ENCODE results near the gene SLC9B2. TPM values are rescaled to one million over a fixed set of nuclear protein-coding genes. Genes with fewer than 3 reads are reported as not detected.
A peak's percentile ranks its signal among the peaks of the same experiment; 100 is the strongest.

SLC9B2 gene
- total RNA-seq, 1 experiment from 2014 or later, result 91.0 TPM

DNA sequence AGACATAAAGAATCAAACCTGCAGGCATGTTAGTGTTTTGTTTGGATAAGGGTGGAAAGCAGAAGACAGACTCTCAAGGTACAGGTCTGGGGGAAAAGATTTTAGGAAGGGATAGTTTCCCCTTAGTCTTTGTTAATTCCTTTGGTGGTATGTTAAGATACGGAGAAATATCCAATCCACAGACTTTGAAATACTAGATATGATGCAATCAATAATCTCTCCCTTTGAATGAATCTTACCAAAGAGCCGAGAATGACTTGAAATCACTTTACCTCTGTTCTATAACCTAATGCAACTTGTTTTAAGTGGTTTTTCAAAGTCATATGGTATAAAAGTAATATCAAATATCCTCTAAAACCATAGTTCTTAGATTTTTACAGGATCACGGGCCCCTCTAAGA is 28.3 kb upstream of the SLC9B2 start:
- Histone ChIP-seq H3K4me2 (ENCODE audit: low read depth, low read length, poor library complexity, severe bottlenecking) (no peak overlapping the region), H3K4me1 (ENCODE audit: low read length) (peaks cover 3% of the 10 kb centered on the region), H2AFZ (ENCODE audit: low read length) (no peak overlapping the region), H3K27me3 (ENCODE audit: low read length) (no peaks in the 10 kb centered on the region), H3K9ac (ENCODE audit: low read length) (no peak overlapping the region), H3K79me2 (ENCODE audit: low read length) (no peaks in the 10 kb centered on the region), H3K9me2 (replicated peaks; ENCODE audit: insufficient read depth, low read length) (no peaks in the 10 kb centered on the region), H3K4me3 (ENCODE audit: low read length) (no peak overlapping the region), H3K9me3 (ENCODE audit: low read length) (no peaks in the 10 kb centered on the region), H3K27ac (ENCODE audit: low read length) (no peak overlapping the region), H4K20me1 (ENCODE audit: insufficient read depth, low read depth, low read length) (no peaks in the 10 kb centered on the region), H3K36me3 (ENCODE audit: insufficient read depth, low read length) (peaks cover 18% of the 10 kb centered on the region; the same call in 1 of the 2 replicates)
- DNase-seq, result no peak

DNA sequence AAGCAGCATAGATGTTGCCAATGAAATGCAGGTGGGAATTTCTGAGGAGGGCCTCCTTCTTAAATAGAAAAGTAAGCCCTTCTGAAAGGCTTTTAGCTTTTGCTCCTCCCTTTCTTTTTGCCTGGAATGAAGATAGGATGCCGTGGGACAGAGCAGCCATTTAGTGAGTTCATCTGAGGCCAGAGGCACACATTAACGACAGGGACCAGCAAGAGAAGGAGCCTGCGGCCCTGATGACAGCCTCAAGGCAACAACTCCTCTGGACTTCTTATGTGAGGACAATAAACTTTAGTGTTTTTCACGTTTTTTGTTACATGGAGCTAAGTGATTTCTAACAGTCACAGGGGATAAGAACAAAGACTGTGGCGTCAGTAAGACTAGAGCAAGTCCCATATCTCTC is 24.1 kb upstream of the SLC9B2 start:
- Histone ChIP-seq H3K9ac (ENCODE audit: low read length) (no peak overlapping the region), H3K9me3 (ENCODE audit: low read length) (no peaks in the 10 kb centered on the region), H3K9me2 (replicated peaks; ENCODE audit: insufficient read depth, low read length) (no peaks in the 10 kb centered on the region), H3K27ac (ENCODE audit: low read length) (no peak overlapping the region), H3K4me2 (ENCODE audit: low read depth, low read length, poor library complexity, severe bottlenecking) (no peak overlapping the region), H2AFZ (ENCODE audit: low read length) (peak overlapping the region; percentile 41), H3K36me3 (ENCODE audit: insufficient read depth, low read length) (no peaks in the 10 kb centered on the region), H4K20me1 (ENCODE audit: insufficient read depth, low read depth, low read length) (no peaks in the 10 kb centered on the region), H3K4me3 (ENCODE audit: low read length) (no peak overlapping the region), H3K4me1 (ENCODE audit: low read length) (peaks cover 25% of the 10 kb centered on the region), H3K79me2 (ENCODE audit: low read length) (peaks cover 6% of the 10 kb centered on the region; the same call in 1 of the 2 replicates), H3K27me3 (ENCODE audit: low read length) (no peaks in the 10 kb centered on the region)
- DNase-seq, result no peak

DNA sequence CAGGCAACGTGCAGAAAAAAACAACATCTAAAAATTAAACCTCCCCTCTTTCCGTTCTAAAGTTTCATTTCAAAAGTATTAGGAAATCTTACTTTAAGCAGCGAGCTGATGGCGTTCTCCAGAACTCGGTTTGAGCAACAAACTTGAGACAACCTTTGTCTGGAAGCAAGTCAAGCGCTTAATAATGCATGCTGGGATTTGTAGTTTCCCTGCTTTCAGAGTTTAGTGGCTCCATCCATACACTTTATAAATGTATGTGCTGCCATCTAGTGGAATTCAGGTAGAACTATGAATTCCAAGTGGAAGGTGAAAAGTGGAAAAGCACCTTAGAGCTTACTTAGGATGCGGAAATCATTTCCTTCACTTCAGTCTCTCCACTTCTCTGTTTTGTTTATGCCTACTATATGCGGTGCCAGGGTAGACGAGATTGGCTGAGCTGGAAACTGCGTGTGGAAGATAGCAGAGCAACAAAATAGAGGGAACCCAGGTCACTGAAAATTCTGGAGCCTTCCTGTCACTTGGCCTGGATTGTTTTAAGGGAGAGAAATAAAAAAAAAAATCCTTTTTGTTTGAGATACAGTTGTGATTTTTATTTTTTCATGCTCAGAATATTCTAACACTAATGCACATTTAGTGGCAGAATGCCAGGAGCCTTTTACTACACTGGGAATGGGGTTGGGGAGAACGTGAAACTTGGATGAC is 23.3 kb upstream of the SLC9B2 start, which contains the start of gene BDH2:
BDH2 (minus strand) TSS at position 144 of the 702 bp plus-strand sequence. CDS start 3,580 bp downstream, outside the sequence.
- no peaks in the 10 kb centered on the region for H3K9me2 ChIP-seq (replicated peaks; ENCODE audit: insufficient read depth, low read length)
- peaks cover 6% of the 10 kb centered on the region; the same call in 1 of the 2 replicates for H3K79me2 ChIP-seq (ENCODE audit: low read length)
- H3K9ac ChIP-seq (ENCODE audit: low read length), result peak within 1 kb of the TSS; percentile 67
- no peaks in the 10 kb centered on the region for H3K36me3 ChIP-seq (ENCODE audit: insufficient read depth, low read length)
- H2AFZ ChIP-seq (ENCODE audit: low read length), result peak within 1 kb of the TSS; percentile 41
- no peak within 1 kb of the TSS for H3K27ac ChIP-seq (ENCODE audit: low read length)
- DNase-seq, result peak; percentile 95
- H4K20me1 ChIP-seq (ENCODE audit: insufficient read depth, low read depth, low read length), result no peaks in the 10 kb centered on the region
- H3K9me3 ChIP-seq (ENCODE audit: low read length), result no peaks in the 10 kb centered on the region
- H3K27me3 ChIP-seq (ENCODE audit: low read length), result no peaks in the 10 kb centered on the region
- H3K4me1 ChIP-seq (ENCODE audit: low read length), result peaks cover 25% of the 10 kb centered on the region
- H3K4me3 ChIP-seq (ENCODE audit: low read length), result peak within 1 kb of the TSS; percentile 66
- peak within 1 kb of the TSS; percentile 89 for H3K4me2 ChIP-seq (ENCODE audit: low read depth, low read length, poor library complexity, severe bottlenecking)

DNA sequence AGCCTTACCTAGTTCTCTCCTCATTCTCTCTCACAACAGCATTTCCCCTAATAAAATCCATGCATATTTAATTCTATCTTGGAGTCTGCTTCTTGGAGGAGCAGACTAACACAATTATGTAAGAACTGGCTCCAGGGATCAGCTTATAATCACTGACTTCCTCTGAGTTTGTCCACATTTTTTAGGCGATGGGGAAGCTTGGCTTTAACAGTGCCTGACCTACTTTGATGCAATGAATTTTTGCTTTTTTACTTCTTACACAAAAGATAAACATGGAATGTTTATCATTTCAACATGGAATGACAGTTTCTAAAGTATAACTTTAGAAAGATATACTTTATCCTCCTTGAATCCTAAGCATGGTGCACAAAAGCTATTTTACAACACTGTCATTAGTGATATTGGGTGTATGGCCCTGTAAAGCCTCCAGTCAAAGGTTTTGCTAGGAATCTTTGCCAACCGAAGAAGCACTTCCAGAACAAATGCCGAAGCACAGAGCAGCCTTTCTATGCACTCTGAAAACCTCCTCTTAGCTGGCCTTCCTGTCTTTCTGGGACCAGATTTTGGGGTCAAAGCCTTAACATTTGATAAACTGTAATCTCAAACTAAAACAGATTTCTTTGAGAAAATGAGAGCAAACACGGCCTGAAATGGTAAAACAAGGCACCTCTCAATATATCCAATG is 22.3 kb upstream of the SLC9B2 start:
- peak overlapping the region; percentile 66 for H3K4me3 ChIP-seq (ENCODE audit: low read length)
- H2AFZ ChIP-seq (ENCODE audit: low read length), result peak overlapping the region; percentile 41
- H3K4me2 ChIP-seq (ENCODE audit: low read depth, low read length, poor library complexity, severe bottlenecking), result peak overlapping the region; percentile 89
- no peaks in the 10 kb centered on the region for H3K9me2 ChIP-seq (replicated peaks; ENCODE audit: insufficient read depth, low read length)
- no peaks in the 10 kb centered on the region for H3K9me3 ChIP-seq (ENCODE audit: low read length)
- DNase-seq, result no peak
- H4K20me1 ChIP-seq (ENCODE audit: insufficient read depth, low read depth, low read length), result no peaks in the 10 kb centered on the region
- no peaks in the 10 kb centered on the region for H3K36me3 ChIP-seq (ENCODE audit: insufficient read depth, low read length)
- peaks cover 27% of the 10 kb centered on the region for H3K4me1 ChIP-seq (ENCODE audit: low read length)
- peak overlapping the region; percentile 67 for H3K9ac ChIP-seq (ENCODE audit: low read length)
- H3K27ac ChIP-seq (ENCODE audit: low read length), result no peak overlapping the region
- H3K27me3 ChIP-seq (ENCODE audit: low read length), result no peaks in the 10 kb centered on the region
- peaks cover 6% of the 10 kb centered on the region; the same call in 1 of the 2 replicates for H3K79me2 ChIP-seq (ENCODE audit: low read length)

DNA sequence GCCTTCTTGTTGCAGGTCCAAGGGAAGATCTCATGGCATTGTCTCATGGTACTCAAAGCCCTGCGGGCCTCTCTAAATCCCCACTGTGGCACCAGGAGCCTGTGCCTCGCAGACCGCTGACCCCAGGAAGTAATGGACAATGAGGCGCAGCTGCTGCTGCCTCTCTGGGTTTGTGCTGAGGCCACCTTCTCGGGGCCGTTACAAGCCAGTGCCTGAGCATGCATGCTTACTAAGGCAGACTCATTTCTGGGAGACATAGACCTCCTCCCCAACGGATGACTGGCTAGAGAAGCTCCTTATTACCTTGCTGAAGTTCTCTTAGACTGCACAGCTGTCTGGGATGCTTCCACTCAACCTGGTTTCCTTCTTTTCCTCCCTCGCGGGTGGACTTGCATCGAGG is 21.8 kb upstream of the SLC9B2 start:
- H2AFZ ChIP-seq (ENCODE audit: low read length), result no peak overlapping the region
- no peak overlapping the region for H3K9ac ChIP-seq (ENCODE audit: low read length)
- peak overlapping the region; percentile 66; the same call in 1 of the 2 replicates for H3K4me3 ChIP-seq (ENCODE audit: low read length)
- H3K36me3 ChIP-seq (ENCODE audit: insufficient read depth, low read length), result no peaks in the 10 kb centered on the region
- DNase-seq, result no peak
- H3K79me2 ChIP-seq (ENCODE audit: low read length), result peaks cover 6% of the 10 kb centered on the region; the same call in 1 of the 2 replicates
- H3K4me1 ChIP-seq (ENCODE audit: low read length), result peaks cover 29% of the 10 kb centered on the region
- H3K9me2 ChIP-seq (replicated peaks; ENCODE audit: insufficient read depth, low read length), result no peaks in the 10 kb centered on the region
- H4K20me1 ChIP-seq (ENCODE audit: insufficient read depth, low read depth, low read length), result no peaks in the 10 kb centered on the region
- no peak overlapping the region for H3K27ac ChIP-seq (ENCODE audit: low read length)
- no peaks in the 10 kb centered on the region for H3K9me3 ChIP-seq (ENCODE audit: low read length)
- no peaks in the 10 kb centered on the region for H3K27me3 ChIP-seq (ENCODE audit: low read length)
- H3K4me2 ChIP-seq (ENCODE audit: low read depth, low read length, poor library complexity, severe bottlenecking), result peak overlapping the region; percentile 89

DNA sequence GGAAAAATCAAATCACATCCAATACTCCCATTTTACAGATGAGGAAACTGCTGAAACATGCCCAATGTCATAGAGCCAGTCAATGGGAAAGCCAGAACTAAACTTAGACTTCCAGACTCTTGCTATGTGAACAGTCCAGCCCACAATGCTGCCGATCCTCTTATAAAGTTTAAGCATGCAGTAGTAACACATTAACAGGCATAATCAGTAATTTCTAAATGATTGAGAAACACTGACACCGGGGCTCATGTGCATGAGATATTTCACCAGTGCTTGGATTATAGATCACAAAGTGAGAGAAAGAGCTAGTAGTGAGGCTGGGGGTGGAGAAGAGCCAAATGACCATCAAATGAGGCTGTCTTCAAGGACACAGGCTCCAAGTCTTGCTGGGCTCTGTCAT is 20.6 kb upstream of the SLC9B2 start:
- no peak overlapping the region for H3K27ac ChIP-seq (ENCODE audit: low read length)
- H3K27me3 ChIP-seq (ENCODE audit: low read length), result no peaks in the 10 kb centered on the region
- no peak for DNase-seq
- no peak overlapping the region for H3K9ac ChIP-seq (ENCODE audit: low read length)
- peaks cover 6% of the 10 kb centered on the region; the same call in 1 of the 2 replicates for H3K79me2 ChIP-seq (ENCODE audit: low read length)
- peaks cover 41% of the 10 kb centered on the region for H3K4me1 ChIP-seq (ENCODE audit: low read length)
- no peak overlapping the region for H3K4me3 ChIP-seq (ENCODE audit: low read length)
- no peaks in the 10 kb centered on the region for H3K36me3 ChIP-seq (ENCODE audit: insufficient read depth, low read length)
- H3K4me2 ChIP-seq (ENCODE audit: low read depth, low read length, poor library complexity, severe bottlenecking), result no peak overlapping the region
- H2AFZ ChIP-seq (ENCODE audit: low read length), result no peak overlapping the region
- no peaks in the 10 kb centered on the region for H3K9me2 ChIP-seq (replicated peaks; ENCODE audit: insufficient read depth, low read length)
- H3K9me3 ChIP-seq (ENCODE audit: low read length), result no peaks in the 10 kb centered on the region
- H4K20me1 ChIP-seq (ENCODE audit: insufficient read depth, low read depth, low read length), result no peaks in the 10 kb centered on the region

DNA sequence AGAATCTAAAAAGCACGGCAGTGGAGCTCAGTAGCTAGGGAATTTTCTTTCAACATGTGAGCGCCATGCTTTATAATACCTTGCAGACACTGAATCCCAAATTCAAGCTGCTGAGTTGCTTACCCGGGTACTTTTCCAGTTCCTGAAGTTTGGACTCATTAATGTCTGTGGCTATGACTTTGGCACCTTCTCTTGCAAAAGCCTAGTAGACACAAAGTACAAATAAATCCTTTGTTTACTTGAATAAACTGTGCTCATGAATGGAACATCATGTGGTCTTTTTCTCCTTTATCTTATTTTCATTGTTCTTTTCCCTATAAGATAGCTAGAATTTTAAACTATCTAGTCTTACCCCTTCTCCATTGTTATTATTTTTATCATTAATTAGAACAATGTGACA is 18.5 kb upstream of the SLC9B2 start:
- peaks cover 6% of the 10 kb centered on the region; the same call in 1 of the 2 replicates for H3K79me2 ChIP-seq (ENCODE audit: low read length)
- no peaks in the 10 kb centered on the region for H3K36me3 ChIP-seq (ENCODE audit: insufficient read depth, low read length)
- H3K27ac ChIP-seq (ENCODE audit: low read length), result no peak overlapping the region

DNA sequence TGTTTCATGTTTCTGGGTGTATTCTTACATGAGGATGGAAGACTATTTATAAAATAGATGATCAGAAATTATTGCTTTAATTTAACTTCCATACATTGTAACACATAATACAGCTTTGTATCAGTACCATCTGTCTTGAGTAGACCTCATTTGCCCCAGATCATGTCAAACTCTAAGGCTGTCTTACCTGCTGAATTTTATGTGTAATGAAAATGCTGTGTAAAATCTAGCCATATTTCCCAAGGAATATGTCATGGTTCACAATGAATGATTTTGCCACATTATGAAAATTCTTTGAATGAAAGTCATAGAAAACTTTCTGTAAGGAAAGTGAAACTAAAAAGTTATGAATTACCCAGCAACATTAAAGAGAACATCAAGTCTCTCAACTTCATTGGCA is 15.7 kb upstream of the SLC9B2 start:
- Histone ChIP-seq H4K20me1 (ENCODE audit: insufficient read depth, low read depth, low read length) (no peaks in the 10 kb centered on the region), H3K9me2 (replicated peaks; ENCODE audit: insufficient read depth, low read length) (no peaks in the 10 kb centered on the region), H3K27me3 (ENCODE audit: low read length) (no peaks in the 10 kb centered on the region), H2AFZ (ENCODE audit: low read length) (peak overlapping the region; percentile 47), H3K79me2 (ENCODE audit: low read length) (no peaks in the 10 kb centered on the region), H3K4me1 (ENCODE audit: low read length) (peaks cover 35% of the 10 kb centered on the region), H3K4me3 (ENCODE audit: low read length) (peak overlapping the region; percentile 41), H3K36me3 (ENCODE audit: insufficient read depth, low read length) (peaks cover 4% of the 10 kb centered on the region; the same call in 1 of the 2 replicates), H3K9ac (ENCODE audit: low read length) (peak overlapping the region; percentile 50), H3K27ac (ENCODE audit: low read length) (peak overlapping the region; percentile 21; the same call in 1 of the 2 replicates), H3K9me3 (ENCODE audit: low read length) (no peaks in the 10 kb centered on the region), H3K4me2 (ENCODE audit: low read depth, low read length, poor library complexity, severe bottlenecking) (peak overlapping the region; percentile 72)
- DNase-seq, result no peak

More for the DNA sequence above, 18.5 kb upstream of the SLC9B2 start:
- Histone ChIP-seq H3K9me3 (ENCODE audit: low read length) (no peaks in the 10 kb centered on the region), H3K4me3 (ENCODE audit: low read length) (no peak overlapping the region), H3K4me1 (ENCODE audit: low read length) (peaks cover 51% of the 10 kb centered on the region), H3K4me2 (ENCODE audit: low read depth, low read length, poor library complexity, severe bottlenecking) (no peak overlapping the region), H2AFZ (ENCODE audit: low read length) (no peak overlapping the region), H3K9ac (ENCODE audit: low read length) (no peak overlapping the region), H3K27me3 (ENCODE audit: low read length) (no peaks in the 10 kb centered on the region), H4K20me1 (ENCODE audit: insufficient read depth, low read depth, low read length) (no peaks in the 10 kb centered on the region), H3K9me2 (replicated peaks; ENCODE audit: insufficient read depth, low read length) (no peaks in the 10 kb centered on the region)
- no peak for DNase-seq
